Renal cortex interstitium (tissue), 15 donors: ENCODE data around the gene FGF4. TPM values are rescaled to one million over a fixed set of nuclear protein-coding genes. Genes with fewer than 3 reads are reported as not detected.
A peak's percentile ranks its signal among the peaks of the same experiment; 100 is the strongest.

ENCODE experiments used
- DNase-seq, 11 donors: peaks; one replicate each; pipeline ENCODE4 v3.0.0-alpha.2; 2013; ENCODE audit warnings: low read depth in 9 of 11, low spot score in 4 of 11; ENCODE audit errors: extremely low read depth in 1 of 11
- long read RNA-seq, 16 experiments: transcript quantifications; one replicate each; lab custom pipeline, GENCODE V29; 2026
- polyA plus RNA-seq, 3 donors: library from polyadenylated mRNA; unstranded; fragments of 120-200 nt; gene quantifications; one replicate each; pipeline ENCODE4 v1.2.1, GENCODE V29; 2013; ENCODE audit not compliant: insufficient read length in 3 of 3

Gene FGF4
- under 1 TPM in 1 of 3 donors, not detected in 2; 0.05 TPM for polyA plus RNA-seq
- long read RNA-seq, donor 1: 0 reads
- long read RNA-seq, donor 2: 0 reads
- long read RNA-seq, donor 3: 0 reads
- long read RNA-seq, donor 4: 0 reads
- long read RNA-seq, donor 5: 0 reads
- long read RNA-seq, donor 6: 0 reads
- long read RNA-seq, donor 7: 0 reads
- long read RNA-seq, donor 8: 0 reads
- long read RNA-seq, donor 9: 0 reads
- long read RNA-seq, donor 10: 0 reads
- long read RNA-seq, donor 11: 0 reads
- long read RNA-seq, donor 12: 0 reads
- long read RNA-seq, donor 13: 0 reads
- long read RNA-seq, donor 14: 0 reads
- long read RNA-seq, donor 15: 0 reads
- long read RNA-seq, donor 16: 0 reads

DNA sequence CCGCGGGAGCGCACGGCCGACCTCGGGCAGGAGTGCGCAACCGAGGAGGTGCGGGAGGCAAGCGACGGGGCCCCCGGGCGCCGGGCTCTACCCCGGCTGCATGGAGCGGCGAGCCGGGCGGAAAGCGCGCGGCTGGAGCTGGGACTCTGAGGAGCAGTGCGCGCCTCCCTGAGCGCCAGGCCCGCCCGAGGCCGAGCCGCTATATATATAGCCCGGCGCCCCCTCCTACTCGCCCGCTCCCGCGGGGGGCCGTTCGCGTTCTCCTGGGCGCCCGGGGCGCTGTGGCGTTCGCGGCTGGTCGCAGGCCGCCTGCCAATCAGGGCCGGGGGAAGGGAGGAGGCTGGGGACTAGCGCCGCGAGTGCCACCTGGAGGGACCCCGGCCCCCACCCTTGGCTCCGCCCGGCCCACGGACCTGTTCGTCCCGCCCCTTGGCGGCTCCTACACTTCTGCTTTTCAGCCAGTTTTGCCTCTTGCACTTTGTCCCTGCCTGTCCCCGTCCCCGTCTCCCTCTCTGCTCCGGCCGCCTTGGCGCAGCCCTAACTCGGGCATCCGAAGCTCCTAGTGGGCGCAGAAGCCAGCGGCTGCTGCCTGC, at the start of gene FGF4:
Gene FGF4, minus strand, starts transcription at position 179 of the 593 bp plus-strand sequence. CDS start 257 bp downstream, outside the sequence.
- DNase-seq: no peak

GRCh38 chr11:69823641-69824265, 48.6 kb upstream of the FGF4 start:
- no peak for DNase-seq

GRCh38 chr11:69822676-69823494, 47.7 kb upstream of the FGF4 start:
- DNase-seq: no peak

- DNase-seq: no peak
Measured at GRCh38 chr11:69821511-69822040, 46.4 kb upstream of the FGF4 start.

DNA sequence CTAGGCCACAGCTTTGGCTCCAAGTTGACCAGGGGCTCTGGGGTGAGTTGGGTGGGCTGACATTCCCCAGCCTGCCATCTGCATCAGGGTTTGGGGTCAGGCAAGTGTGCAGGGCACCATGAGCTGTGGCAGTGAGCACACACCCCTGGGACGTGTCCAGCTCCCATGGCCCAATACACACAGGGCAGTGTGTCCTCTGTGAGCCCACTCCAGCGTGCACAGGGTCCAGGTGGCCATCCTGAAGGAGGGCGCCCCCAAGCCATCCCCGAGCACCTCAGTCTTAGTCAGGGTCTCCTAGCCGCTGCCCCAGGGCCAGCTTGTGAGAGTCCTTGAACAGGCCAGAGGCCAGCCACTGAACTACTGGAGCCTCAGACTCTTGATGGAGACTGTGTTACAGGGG, 45.3 kb upstream of the FGF4 start:
- no peak for DNase-seq

- DNase-seq: no peak
Measured at GRCh38 chr11:69819541-69820070, 44.5 kb upstream of the FGF4 start.

GRCh38 chr11:69818603-69819441, 43.7 kb upstream of the FGF4 start, which contains the start of gene FGF3:
Gene FGF3, minus strand, starts transcription at chr11:69819416. Its CDS starts 483 bp downstream, at chr11:69818933.
- DNase-seq: no peak

DNA sequence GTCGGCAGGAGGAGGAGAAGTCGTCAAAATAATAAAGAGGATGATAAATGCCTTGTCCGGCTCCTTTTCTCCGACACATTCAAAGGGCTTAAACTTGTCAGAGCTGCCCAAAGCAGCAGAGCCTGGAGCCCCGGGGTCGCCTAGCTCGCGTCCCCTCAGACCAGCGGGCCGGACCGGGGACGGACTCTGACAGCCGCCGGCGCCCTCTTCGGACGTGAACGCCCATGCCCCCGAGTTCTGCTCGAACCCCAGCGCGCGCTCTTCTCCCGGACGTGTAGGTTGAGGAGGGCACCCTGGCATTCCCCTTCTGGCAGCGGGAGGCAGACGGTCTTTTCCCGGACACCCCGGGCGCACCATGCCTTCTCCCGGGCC, 43.1 kb upstream of the FGF4 start:
- no peak for DNase-seq

GRCh38 chr11:69817265-69818230, 42.4 kb upstream of the FGF4 start:
- peak in 2 of 11 donors; percentile 32 to 38 for DNase-seq

DNA sequence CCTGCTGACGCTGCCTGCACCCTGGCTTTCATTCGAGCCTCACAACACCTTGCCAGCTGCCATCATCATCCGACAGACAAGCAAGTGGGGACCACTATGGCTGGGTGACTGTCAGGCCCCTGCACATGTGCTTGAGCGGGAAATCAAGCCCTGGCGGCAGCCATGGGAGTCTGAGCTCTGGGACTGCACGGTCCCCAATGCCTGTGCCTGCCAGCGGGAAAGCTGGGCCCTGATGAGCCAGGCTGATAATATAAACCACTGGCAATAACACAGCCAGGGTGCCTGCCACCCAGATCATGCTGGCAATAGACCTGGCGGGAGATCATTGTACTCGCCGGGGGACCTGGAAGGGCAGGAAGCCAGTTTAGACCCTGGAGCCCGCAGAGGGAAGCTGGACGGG, 41.5 kb upstream of the FGF4 start:
- DNase-seq: no peak

- DNase-seq: no peak
Measured at GRCh38 chr11:69815973-69816372, 40.8 kb upstream of the FGF4 start.

DNA sequence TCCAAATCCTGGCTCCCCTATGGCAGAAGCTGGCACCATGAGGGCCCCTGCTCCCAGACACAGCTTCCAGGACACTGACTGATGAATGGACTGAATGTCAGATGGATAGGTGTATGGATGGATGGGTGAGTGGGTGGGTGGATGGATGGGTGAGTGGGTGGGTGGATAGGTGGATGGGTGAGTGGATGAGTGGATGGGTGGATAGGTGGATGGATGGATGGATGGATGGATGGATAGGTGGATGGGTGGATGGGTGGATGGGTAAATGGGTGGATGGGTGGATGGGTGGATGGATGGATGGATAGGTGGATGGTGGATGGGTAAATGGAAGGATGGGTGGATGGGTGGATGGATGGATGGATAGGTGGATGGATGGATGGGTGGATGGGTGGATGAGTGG, 39.8 kb upstream of the FGF4 start:
- no peak for DNase-seq

GRCh38 chr11:69814411-69814810, 39.3 kb upstream of the FGF4 start:
- no peak for DNase-seq

GRCh38 chr11:69813839-69814238, 38.7 kb upstream of the FGF4 start:
- no peak for DNase-seq

DNA sequence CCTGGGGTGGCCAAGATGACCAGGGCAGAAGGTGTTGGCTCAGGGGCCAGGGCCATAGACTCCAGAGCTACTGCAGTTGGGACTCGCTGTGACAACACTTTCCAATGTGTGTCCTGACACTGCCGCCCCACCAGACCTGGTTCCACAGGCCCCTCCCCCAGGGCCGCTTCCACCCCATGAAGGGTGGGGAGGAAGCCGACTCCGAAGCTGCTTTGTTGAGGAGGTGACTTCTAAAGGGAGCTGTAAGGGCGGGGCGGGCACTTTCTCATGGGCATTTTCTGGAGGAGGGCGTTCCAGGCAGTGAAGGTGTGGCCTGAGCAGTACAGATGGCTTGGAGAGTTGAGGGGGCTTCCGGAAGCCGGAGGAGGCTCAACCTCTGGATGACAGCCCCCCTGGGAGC, 37.8 kb upstream of the FGF4 start:
- no peak for DNase-seq

DNA sequence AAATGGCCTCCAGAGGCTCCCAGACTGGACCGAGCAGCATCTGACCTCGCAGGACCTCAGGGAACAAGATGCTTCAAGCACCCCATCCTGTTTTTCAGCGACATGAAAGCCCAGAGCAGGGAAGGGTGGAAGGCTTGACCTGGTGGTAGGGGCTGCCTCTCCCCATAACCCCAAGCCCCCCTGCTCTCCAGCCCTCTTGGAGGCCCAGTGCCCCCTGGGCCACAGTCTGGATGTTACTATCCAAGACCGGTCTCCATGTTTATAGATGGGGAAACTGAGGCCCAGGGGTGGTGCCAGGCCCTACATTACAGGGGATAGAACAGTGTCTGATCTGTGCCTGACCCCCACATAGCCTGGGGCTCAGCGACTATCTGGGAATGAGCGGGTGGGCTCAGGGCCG, 37.1 kb upstream of the FGF4 start:
- no peak for DNase-seq

DNA sequence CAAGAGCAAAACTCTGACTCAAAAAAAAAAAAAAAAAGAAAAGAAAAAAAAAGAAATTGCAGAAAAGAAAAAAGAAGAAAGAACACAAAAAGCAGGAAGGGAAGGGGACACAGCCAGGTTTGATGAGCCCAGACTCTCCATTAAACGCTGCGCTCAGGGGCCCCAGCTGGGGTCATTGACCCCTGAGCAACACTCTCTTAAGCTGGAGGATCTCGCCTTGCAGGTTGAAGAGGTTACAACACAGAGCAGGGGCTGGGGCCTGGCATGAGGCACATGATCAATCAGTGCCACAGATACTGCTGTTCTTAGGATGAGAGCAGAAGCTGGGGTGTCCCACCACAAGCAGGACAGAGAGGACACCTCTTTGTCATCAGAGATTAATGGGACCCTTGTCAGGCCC, 36.3 kb upstream of the FGF4 start:
- no peak for DNase-seq
